GM19025 (cell line): ENCODE data around the gene GPR179.
"Not testable (repeated sequence)": the region's sequence is repeated elsewhere in the genome, so short reads cannot be mapped to it uniquely, and the experiment has no call there.

Source experiments
- ATAC-seq: cut with Tn5 transposase; IDR thresholded peaks from one replicate; pipeline ENCODE4 v1.9.1; 2021; ENCODE audit warnings: mild to moderate bottlenecking, low read depth, moderate library complexity; ENCODE audit not compliant: unreplicated experiment

The GPR179 gene

GRCh38 chr17:38325221-38325851 is 18.4 kb downstream of the GPR179 start:
- ATAC-seq: no peak

- no peak for ATAC-seq
Measured at GRCh38 chr17:38324772-38325171, 19.0 kb downstream of the GPR179 start.

GRCh38 chr17:38324141-38324697 is 19.5 kb downstream of the GPR179 start:
- no peak for ATAC-seq

DNA sequence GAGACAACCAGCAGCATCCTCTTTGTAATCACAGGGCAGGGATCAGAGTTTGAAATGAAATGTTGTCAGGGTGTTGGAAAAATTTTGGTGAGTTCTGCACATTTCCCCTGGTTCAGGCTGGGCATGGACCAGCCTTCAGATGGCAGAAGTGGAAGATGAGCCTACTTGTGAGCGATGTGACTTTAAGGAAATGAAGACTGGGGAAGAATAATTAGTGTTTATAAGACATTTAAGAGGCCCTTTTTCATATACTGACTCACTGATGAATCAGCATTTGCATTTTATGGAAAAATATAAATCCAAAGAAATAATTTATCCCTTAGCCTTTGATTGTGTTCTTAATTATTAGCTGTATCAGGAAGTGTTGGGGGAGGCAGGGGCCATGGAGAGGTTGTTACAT is 20.9 kb downstream of the GPR179 start:
- no peak for ATAC-seq

DNA sequence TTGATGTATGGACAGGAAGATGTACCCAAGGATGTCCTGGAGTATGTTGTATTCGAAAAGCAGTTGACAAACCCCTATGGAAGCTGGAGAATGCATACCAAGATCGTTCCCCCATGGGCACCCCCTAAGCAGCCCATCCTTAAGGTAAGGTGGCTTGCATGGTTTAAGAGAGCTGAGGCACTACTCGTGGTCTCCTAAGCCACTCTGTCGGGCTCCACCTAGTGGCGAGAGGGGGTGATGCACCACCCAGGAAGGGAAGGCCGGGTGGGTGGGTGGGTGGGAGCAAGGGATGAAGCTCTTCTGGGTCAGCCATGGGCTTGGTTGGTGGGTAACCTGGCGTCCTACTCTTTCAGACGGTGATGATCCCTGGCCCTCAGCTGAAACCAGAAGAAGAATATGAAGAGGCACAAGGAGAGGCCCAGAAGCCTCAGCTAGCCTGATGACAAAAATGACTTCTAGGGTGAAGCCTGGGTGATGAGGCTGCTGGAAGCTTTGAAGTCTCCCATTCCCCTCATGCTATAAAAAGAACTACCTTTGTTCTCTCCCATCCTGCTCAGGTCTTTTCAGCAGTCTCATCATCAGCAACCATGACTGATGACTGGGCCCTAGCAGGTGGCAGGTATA is 21.5 kb downstream of the GPR179 start:
- no peak for ATAC-seq

DNA sequence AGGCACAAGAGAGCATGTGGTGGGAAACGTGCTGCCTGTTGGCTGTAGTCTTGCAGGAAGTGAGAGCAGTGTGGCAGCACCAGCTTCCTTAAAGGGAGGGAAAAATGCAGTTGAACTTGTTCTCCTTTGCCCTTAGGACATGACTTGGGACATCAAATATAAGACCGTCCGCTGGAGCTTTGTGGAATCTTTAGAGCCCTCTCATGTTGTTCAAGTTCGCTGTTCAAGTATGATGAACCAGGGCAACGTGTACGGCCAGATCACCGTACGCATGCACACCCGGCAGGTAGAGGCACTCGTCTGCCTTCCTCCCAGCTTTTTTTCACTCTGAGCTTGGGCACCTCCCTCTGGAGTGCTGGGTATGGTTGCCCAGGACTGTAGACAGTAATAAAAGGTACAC is 23.3 kb downstream of the GPR179 start:
- no peak for ATAC-seq

DNA sequence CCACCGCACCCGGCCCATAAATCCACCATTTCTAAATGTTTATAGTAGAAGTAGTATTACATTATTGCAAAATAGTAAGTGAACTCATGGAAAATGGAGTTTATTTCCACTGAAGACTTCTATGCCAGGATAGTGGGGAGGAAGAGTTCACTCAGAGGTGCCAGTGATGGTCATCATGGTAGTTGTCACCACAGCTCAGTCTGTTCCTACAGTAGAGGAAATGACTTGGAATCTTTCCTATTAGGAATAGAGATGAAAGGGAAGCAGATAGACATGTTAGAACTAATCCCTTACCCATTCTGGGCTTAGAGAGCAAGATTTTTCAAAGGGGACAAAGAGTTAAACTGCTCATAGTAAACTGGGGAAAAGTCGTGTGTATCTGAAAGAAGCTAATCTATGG is 26.7 kb downstream of the GPR179 start:
- ATAC-seq: no peak

GRCh38 chr17:38315497-38315896 is 28.3 kb downstream of the GPR179 start:
- no peak for ATAC-seq

DNA sequence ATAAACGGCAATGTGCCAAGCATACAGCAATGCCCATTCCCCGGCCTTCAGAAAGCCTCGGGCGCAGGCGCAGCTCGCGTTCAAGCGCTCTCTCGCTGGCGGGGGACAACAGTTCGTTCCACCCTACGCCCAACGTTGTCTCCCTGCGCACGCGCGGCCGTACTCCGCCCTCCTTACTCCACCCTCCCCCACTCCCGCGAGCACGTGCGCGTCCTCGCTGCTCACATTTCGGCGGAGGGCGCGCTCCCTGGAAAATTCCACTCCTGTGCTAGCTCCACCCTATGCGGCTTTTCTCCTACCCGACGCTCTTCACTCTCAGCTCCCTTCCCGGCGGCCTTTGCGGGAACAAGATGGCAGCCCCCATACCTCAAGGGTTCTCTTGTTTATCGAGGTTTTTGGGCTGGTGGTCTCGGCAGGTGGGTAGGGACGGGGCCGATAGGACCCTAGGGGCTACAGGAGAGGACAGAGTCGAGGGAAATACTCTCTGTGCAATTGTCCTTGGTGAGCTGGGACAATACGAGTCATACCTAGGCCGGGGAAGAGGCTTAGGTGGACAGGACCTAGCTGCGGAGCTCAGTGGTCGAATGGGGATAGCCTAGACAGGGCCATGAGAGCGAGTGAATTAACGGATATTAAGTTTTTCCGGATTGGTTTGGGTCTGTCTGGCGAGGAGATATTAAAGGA is 46.8 kb downstream of the GPR179 start, which contains the start of gene MRPL45:
MRPL45 (plus strand) TSS at position 335 of the 684 bp plus-strand sequence; CDS start at position 351, 16 bp downstream.
- peak; percentile 82 for ATAC-seq

DNA sequence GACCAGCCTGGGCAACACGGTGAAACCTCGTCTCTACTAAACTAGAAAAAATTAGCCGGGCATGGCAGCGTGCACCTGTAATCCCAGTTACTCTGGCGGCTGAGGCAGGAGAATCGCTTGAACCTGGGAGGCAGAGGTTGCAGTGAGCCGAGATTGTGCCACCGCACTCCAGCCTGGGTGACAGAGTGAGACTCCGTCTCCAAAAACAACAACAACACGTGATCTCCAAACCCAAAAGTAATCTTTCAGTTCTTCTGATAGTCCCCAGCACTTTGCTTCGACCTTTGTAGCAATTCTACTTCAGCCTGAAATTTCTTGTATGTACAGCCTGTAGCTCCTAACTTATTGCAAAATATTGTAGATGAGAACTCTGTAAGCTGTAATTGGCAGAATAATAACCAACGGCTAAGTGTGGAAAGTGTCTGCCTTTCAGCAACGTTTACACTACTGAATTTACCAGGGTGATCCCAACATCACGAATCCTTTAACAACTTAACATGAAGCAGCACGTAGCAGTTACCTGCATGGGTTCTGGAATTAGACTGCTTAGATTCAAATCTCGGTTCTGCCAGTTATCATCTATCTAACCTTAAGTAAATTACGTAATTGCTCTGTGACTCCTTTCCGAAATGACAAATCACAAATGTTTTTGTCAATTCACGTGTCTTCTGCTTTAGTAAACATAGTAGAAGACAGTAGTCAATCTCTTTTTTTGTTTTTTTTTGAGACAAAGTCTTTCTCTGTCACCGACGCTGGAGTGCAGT is 48.0 kb downstream of the GPR179 start:
- ATAC-seq: not testable (repeated sequence)

GRCh38 chr17:38289760-38290159 is 54.0 kb downstream of the GPR179 start:
- not testable (repeated sequence) for ATAC-seq

GRCh38 chr17:38288217-38288827 is 55.4 kb downstream of the GPR179 start:
- ATAC-seq: not testable (repeated sequence)

DNA sequence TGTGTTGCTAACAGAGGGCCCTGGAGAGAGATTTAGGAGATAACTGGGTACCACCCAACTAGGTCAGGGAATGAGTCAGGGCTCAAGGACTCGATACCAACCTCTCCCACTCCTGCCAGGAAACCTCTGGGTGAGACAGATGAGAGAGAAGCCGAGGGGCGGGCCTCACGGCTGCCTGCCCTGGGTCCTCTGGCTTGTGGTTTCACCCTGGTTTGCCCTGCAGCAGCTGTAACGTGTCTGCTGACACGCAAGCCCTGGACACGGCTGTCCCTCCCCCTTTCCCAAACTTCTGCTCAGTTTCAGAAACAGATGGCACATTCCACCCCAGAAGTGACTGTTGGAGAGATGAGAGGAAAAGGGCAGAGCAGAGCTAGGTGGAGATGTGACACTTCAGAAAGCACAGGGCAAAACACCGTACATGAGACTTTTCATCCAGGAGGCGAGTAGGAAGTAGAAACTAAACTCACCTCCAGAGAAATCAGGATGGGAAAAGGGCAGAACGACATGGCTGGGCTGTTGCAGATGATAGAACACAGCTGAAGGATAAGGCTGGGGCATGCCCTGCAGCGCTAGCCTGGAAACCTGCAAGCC is 57.2 kb downstream of the GPR179 start:
- peak; percentile 51 for ATAC-seq

DNA sequence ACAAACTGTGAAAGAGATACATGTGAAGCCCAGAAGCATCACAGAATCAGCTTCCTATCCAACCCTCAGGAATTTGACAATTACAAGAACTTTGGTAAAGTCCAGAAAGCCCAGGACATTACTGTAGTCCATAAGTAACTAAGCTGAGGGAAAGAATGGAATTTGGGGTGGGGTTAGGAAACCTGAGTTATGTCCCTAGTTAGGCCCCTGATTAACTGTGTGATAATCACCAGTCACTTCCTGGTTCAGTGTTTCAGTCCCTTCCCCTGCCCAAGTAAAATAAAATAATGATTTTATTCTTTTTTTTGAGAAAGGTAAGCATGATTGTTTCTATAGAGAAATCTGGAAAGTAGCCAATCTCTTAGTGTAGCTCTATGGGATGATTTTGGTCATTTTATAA is 57.8 kb downstream of the GPR179 start:
- not testable (repeated sequence) for ATAC-seq
